B cell (primary cell): Measurements from ENCODE around the gene CACNA1H.

Experiments
- EZH2 ChIP-seq: IDR thresholded peaks from 2 replicates; pipeline ENCODE4 v1.6.1; 2012; ENCODE audit warnings: borderline replicate concordance, low read depth, mild to moderate bottlenecking, moderate library complexity, low read length; ENCODE audit not compliant: insufficient read depth, poor library complexity, severe bottlenecking
- TF ChIP-seq, protein P1 (sequence below): fragments of 200-600 bp; IDR thresholded peaks from one replicate; pipeline ENCODE4 v1.8.0; 2022; ENCODE audit warnings: antibody characterized with exemption, mild to moderate bottlenecking

DNA sequence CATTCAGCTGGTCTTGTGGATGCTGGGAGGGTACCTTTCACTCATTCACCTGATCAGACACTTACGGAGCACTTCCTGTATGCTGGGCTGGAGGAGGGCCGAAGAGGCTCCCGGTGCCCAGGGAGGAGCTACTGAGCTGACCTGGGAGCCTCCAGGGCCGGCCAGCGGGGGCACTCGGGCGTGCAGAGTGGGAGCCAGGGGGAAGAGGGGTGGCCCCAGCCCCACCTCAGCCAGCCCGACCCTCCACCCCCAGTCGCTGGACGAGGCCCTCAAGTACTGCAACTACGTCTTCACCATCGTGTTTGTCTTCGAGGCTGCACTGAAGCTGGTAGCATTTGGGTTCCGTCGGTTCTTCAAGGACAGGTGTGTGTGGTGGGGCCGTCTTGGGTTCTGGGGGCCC, 61.8 kb downstream of the CACNA1H start:
- TF ChIP-seq, protein P1, sequence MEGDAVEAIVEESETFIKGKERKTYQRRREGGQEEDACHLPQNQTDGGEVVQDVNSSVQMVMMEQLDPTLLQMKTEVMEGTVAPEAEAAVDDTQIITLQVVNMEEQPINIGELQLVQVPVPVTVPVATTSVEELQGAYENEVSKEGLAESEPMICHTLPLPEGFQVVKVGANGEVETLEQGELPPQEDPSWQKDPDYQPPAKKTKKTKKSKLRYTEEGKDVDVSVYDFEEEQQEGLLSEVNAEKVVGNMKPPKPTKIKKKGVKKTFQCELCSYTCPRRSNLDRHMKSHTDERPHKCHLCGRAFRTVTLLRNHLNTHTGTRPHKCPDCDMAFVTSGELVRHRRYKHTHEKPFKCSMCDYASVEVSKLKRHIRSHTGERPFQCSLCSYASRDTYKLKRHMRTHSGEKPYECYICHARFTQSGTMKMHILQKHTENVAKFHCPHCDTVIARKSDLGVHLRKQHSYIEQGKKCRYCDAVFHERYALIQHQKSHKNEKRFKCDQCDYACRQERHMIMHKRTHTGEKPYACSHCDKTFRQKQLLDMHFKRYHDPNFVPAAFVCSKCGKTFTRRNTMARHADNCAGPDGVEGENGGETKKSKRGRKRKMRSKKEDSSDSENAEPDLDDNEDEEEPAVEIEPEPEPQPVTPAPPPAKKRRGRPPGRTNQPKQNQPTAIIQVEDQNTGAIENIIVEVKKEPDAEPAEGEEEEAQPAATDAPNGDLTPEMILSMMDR = no peak
- no peak for TF ChIP-seq EZH2
